Measurements from ENCODE around the gene PNPLA7.

PNPLA7 gene

DNA sequence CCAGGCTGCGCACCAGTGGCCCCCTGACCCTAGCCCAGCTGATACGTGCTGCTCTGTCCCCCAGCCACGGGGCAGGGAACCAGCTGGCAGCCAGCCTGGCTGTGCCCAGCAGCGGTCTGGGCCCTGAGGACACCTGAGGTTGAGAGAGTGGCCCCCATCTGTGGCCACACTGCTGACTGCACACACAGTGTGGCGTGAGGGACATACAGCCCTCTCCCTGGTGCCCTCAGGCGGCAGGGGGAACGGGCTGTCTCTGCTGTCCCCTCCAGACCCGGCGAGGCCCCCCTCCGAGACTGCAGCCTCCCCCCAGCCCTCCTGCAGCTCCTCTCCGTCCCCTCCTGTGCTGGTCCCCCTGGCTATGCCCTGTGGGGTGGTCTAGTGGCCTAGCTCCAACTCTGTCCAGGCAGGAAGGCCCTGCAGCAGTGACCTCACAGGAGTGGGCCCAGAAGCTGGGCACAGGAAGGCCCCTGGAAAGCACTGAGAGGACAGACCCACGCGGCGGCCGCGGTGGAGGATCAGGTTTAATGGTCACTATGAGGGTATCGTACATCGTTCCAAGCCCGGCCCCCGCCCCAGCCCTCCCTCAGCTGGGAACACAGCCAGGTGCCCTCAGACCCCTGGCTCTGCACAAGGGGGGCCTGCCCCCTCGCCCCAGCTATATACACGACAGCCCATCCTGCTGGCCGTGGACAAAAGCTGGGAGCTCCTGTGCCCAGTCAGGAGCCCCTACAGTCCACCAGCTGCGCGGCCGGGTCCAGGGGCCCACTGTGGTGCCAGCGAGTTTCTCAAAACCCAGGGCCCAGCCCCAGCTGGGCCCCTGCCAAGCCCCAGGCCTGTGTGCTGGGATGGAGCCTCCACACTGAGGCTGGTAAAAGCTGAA, 102.2 kb downstream of the PNPLA7 start:
- no peak for DNase-seq

DNA sequence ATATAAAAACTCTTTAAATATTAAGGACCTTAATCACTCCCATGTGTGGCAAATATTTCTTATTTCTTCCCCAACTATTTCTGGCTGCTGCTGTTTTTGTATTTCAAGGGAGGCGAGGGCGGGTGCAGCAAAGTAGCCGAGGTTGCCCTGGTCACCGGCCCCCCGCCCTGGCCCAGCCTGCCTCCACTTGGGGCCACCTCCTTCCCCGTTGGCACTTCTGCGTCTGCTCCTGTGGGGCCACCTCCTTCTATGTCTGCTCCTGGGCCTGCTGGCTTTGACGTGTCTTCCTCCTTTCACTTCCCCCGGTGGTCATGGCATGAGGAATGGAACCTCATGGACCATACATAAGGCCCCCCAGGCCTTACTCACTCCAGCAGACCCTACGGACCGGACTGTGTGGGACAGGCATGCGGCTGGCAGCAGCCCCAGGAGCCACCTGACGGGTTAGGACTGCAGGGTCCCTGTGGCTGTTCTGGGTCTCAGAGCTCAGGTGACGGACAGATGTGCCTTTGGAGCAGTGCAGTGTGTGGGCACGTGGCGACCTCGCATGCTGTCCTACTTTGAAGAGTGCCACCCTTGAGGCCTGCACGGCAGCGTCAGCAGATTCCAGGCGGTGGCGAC, 103.2 kb downstream of the PNPLA7 start:
- DNase-seq, result peak; percentile 54 to 64 (median 59)

DNA sequence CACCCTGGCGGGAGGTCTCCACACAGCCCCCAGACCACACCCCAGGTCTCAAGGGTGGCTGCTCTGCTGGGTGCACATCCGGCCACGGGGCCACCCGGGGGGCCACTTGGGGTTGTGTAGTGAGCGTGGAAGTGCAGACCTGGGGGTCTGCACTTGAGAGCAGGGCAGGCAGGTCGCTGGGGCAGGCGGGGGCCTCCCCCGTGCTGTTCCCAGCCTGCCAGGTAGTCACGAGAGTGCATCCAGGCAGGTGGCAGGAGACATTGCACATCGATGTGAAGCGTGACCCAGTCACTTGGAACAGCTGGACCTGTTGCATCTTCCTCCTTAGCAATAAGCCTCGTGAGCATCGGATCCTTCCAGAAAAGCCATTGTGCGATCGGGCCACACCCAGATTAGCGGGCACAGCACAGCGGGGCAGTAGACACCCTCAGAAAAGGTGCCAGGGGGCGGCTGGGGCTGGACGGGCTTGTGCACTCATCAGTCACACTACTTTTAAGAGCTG, 104.2 kb downstream of the PNPLA7 start:
- no peak for DNase-seq

DNA sequence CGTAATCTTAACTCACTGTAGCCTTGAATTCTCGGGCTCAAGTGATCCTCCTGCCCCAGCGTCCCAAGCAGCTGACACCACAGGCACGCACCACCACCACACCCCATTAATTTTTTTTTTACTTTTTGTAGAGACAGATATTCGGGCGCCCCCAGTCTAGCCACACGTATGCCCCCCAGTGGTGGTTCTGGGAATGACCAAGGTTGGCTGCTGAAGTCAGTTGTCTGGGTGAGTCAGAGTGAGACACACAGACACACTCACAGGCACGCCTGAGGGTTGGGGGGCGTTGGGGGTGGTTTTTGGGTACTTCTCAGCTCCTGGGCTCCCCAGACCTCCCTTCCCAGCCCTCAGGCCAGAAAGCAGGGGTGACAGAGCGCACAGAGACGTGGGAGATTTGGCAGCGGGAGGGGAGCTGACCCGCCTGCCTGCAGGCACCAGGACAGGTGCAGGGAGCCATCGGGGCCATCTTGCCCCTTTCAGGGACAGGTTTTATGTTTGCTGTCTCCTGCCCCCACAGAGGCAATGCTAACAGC, 104.9 kb downstream of the PNPLA7 start:
- DNase-seq, result peak; percentile 89 to 95 (median 92)

DNA sequence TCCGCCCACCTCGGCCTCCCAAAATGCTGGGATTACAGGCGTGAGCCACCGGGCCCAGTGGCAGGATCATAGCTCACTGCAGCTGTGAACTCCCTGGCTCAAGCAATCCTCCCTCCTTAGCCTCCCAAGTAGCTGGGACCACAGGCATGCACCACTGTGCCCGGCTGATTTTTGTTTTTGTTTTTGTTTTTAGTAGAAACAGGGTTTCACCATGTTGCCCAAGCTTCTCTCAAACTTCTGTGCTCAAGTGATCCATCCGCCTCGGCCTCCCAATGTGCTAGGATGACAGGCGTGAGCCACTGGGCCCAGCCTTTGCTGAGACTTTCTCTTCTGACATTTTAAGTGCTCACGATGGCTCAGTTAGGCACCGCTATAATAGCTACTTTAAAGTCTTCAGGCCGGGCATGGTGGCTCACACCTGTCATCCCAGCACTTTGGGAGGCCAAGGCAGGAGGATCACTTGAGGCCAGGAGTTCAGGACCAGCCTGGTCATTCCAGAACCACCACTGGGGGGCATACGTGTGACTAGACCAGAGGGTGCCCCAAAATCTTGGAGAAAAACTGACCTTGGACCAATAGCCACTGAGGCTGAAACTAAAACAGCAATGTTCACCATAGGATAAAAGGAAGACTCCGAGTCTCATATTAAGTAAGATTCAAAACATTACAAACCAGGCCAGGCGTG, 106.0 kb downstream of the PNPLA7 start:
- DNase-seq, result no peak

DNA sequence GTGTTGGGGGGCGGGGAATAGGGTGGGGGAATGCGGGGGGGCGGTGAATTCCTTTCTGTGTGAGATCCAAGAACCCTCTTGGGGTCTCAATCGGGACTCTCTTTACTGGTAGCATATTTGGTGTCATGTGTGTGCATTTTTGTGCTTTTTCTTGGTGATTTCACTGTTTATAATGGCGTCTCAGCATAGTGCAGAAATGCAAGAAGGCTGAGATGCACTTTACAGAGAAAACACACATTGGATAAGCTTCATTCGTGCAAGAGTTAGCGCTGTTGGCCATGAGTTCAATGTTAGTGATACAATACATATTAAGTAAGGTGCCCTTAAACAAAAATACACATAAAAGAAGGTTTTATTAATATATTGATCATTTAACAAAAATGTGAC, 108.3 kb downstream of the PNPLA7 start:
- DNase-seq, result no peak

DNA sequence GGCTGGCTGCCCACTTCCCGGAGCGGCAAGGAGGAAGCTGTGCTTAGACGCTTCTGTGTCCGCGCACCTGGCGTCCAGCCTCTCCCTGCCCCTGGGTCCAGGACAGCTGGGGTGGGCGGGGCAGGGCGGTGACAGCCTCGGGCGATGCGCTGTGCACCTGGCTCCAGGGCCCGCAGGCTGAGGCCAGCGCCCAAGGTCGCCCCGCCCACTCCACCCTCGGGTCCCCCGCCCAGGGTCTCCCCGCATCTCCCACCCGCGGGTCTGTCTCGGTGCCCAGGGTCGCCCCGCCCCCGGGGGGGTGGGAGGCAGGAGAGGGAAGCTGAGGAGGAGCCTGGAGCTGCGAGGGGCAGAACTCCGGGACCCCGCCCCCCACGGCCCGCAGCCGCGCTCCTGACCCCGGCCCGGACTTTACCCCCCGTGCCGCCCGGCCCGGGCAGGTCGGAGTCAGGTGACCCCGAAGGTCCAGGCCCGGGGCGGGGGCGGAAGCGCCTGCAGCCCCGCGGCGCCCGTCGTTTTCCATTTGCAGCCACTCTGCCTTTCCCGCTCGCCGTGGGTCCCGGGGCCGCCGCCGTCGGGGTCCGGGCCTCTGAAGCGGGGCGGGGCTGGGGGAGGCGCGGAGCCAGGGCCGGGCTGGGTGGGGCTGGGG, 108.8 kb downstream of the PNPLA7 start, which contains the start of gene ENTPD8:
ENTPD8 (minus strand) TSS at position 69 of the 646 bp plus-strand sequence. CDS start 3,072 bp downstream, outside the sequence.
- peak in 1 of 3 donors; percentile 42 for DNase-seq

DNA sequence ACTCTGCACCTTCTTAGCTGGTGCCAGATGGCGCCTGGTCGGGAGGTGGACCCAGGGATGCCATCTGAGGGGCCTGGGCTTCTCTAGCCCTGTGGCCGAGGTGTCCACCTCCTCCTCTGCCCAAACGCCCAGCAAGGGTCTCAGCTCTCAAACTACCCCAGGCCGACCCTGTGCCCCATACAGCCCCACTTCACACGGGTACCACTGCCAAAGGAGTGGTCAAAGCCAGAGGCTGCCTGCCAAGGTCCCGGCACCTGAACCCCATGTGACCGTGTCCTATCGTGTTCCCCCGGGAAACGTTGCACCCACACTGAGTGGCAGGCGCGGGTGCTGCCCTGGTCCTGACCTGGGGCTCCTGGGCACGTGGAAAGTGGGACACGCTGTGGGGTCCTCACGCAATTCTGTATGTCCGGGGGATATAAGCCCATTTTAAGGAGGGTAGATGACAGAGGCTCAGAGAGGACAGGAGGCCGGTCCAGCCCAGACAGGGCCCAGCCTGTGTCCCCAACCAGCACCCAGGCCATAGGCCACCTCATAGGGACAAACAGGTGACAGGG, 111.0 kb downstream of the PNPLA7 start:
- no peak for DNase-seq

DNA sequence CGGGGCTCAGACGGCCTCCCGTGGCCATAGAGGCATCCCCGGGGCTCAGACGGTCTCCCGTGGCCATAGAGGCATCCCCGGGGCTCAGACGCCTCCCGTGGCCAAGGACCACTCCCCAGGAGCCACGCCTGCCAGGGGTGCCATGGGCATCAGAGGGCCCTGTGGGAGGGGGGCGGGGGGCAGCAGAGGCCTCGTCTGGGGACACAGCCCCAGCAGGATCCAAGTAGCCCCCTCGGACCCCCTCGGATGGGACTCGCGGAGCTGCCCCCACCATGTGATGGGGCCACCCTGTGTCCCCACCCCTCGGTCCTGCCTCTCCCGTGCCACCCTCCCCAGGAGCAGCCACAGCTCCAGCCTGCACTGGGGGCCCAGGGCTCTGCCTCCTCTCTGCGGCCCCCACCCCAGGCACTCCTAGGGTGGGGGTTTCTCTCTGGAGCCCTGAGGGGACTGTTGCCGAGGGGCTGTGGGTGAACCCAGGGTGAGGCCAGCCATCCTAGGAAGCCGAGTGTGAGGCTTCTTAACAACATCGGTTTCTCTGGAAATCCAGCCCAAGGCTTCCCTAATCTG, 111.5 kb downstream of the PNPLA7 start:
- DNase-seq, result no peak

DNA sequence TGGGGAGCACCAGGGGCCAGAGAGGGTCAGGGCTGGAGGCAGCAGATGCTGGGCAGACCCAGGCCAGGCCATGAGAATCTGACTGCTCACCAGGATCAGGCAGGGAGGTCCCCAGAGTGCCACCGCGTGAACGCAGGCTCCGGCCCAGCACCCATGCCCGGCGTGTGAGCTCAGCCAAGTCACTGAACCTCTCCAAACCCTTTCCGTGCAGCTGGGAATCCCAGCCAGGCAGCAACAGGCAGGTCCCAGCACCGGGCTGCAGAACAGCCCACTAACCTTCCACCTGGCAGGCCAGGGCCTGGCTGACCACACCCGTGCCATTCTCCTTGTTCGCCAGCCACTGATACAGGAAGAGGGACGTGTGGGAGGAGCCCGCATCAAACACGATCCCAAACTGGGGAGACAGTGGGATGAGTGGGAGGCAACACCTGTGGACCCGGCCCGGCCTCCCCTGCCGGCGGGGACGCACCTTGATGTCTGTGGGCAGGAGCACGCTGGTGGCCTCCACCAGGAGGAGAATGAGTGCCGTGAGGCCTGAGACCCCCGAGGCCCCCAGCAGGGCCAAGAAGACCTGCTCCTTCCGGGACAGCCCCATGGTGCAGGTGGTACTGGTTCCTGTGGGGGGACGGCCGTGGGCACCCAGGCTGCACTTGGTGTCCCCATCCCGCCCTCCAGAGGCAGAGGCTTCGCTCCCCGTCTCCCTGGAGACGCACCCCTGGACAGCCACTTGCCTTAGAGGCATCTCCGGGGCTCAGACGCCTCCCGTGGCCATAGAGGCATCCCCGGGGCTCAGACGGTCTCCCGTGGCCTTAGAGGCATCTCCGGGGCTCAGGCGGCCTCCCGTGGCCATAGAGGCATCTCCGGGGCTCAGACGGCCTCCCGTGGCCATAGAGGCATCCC, 112.3 kb downstream of the PNPLA7 start:
- no peak for DNase-seq

DNA sequence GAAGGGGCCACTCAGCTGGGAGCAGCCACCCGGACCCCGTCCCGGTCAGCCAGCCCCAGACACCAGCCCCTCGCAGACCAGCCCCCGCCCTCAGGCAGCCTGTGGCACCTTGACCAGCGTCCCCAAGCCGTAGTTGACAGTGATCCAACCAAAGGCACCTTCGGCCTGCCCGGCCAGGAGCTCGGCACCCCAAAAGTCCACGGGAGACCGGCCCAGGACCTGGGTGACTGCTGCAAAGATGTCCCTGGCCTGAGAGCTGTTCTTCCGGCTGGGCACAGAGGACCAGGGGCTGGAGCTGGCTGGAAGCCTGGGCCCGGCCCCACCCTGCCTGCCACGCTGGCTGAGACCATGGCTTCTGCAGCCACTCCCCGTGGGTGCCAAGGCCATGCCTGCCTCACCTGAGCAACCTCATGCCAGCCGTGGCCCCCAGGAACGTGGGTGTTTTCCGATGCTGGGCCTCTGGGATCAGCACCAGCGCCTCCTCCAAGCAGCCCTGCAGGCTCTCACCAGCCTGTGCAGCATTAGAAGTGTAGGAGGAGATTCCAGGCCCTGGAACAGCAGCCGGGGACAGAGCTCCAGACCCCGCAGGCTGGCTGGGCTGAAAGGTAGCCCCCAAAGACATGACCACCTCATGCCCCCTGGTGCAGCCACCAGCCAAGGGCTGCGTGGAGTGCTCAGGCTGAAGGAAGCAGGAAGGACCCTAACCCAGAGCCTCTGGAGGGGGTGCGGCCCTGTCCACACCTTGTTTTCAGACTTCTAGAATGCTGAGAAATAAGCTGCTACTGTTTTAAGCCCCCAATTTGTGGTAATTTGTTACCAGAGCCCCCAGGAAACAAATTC, 113.2 kb downstream of the PNPLA7 start:
- DNase-seq, result no peak

DNA sequence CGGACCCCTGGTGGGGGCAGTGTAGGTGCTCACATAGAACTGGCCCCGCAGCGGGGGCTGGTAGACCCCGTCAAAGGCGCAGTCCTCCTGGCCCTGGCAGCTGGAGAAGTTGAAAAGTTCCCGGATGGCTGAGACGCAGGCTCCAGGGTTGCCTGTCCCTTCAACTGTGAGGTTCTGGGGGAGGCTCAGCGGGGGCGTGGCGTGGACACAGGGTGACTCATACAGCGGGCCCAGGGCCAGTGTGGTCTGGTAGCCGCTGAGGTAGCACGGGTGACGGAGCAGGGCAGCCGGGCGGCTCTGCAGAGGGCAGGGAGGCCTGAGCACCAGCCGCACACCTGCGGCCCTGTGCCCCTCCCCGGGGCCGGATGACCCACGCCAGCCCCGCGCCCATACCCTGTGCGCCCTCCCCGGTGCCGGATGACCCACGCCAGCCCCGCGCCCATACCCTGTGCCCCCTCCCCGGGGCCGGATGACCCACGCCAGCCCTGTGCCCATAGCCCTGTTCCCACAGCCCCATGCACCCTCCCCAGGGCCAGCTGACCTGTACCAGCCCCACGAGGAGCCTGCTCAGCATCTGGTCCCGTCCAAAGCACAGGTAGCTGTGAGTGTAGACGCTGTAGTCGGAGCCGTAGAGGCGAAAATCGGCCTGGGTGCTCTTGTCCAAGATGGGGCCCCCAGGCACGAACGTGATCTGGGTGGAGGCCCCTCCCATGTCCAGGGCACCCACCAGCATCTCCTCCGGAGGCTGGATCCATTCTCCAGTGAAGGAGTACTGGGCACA, 114.0 kb downstream of the PNPLA7 start:
- DNase-seq, result peak; percentile 72 to 86 (median 80)

DNA sequence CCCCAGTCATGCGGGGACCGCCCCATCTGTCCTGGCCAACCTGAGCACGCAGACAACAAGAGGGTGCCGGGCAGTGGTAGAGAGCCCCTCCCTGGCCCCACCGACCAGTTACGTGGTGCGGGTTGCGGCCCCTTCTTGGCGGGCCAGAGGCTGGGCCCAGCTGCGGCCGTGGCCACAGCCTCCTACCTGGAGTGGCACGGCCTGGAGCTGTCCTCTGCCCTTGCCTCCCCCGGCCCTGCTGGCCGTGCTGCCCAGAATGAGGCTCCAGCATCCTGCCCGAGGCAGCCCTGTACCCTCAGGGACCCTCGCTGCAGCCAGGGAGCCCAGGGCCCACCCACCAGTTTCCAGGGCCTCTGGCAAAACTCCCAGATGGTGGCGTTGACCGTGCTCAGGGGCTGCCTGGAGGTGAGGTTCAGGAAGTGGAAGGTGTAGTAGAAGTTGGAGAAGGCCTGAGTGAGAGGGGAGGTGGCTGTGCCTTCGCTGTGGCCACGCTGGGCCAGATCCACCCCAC, 114.8 kb downstream of the PNPLA7 start:
- DNase-seq, result no peak

DNA sequence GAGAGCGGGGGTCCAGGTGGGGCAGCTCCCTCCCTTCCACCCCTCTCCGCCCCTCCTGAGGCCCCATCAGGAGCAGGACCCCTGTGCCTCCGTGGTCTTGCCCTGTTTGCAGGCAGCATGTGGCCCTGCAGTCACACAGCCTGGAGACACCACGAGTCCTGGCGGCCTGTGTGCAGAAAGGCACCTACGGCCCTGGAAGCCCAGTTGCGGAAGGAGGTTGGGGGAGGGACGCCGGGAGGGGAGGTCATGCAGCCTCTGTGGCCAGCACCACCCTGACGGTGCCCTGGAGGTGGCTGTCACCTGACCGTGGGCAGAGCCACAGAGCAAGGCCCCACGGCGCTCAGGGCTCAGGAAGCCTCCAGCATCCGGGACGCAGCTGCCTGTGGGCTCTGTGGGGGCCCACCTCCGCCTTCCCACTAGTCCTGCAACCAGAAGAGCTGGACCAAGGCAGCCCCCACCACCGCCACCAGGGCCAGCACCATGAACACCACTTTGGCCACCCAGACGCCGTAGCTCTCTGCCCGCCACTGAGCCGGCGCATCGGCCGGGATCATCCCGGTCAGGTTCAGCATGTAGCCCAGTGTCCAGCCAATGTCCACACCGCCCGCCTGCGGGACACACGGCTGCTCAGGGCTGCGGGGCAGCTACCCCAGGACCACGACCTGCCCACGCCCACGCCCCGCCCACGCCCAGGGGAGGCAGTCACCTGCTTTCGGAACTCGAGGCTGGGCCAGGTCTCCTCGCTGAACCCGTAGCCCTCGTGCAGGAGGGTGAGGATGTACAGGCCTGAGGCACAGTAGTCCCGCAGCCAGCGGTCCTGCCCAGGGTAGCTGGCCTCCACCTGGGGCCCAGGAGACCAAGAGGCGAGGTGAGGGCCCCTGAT, 115.5 kb downstream of the PNPLA7 start:
- no peak for DNase-seq

DNA sequence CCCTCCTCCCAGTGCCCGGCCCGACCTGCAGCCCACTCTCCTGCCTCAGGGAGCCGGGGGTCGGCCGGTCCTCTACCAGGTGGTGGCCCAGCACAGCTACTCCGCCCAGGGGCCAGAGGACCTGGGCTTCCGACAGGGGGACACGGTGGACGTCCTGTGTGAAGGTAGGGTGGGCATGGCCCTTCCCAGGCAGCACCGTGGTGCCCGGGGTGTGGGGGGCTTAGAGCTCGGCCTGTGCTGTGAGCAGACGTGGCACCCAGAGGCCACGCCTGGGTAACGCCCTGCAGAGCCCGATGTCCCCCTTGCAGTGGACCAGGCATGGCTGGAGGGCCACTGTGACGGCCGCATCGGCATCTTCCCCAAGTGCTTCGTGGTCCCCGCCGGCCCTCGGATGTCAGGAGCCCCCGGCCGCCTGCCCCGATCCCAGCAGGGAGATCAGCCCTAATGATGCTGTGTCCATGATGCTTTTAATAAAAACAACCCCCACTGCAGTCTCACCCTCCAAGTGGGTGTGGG, 116.2 kb downstream of the PNPLA7 start:
- no peak for DNase-seq

DNA sequence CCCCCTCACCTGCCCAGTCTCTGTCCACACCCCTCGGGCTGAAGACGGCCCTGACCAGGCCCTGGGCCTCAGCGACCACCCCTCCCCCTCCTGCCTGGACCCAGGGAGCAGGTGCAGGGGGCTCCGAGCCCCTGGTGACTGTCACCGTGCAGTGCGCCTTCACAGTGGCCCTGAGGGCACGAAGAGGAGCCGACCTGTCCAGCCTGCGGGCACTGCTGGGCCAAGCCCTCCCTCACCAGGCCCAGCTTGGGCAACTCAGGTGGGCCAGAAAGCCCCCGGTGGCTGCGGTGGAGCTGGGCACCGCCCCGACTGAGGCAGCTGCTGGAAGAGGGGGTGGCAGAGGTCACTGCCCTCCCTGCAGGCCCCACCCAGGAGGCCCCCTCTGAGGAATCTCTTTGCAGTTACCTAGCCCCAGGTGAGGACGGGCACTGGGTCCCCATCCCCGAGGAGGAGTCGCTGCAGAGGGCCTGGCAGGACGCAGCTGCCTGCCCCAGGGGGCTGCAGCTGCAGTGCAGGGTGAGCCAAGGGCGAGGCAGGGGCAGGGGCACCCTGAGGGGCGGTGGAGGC, 116.8 kb downstream of the PNPLA7 start:
- DNase-seq, result no peak

DNA sequence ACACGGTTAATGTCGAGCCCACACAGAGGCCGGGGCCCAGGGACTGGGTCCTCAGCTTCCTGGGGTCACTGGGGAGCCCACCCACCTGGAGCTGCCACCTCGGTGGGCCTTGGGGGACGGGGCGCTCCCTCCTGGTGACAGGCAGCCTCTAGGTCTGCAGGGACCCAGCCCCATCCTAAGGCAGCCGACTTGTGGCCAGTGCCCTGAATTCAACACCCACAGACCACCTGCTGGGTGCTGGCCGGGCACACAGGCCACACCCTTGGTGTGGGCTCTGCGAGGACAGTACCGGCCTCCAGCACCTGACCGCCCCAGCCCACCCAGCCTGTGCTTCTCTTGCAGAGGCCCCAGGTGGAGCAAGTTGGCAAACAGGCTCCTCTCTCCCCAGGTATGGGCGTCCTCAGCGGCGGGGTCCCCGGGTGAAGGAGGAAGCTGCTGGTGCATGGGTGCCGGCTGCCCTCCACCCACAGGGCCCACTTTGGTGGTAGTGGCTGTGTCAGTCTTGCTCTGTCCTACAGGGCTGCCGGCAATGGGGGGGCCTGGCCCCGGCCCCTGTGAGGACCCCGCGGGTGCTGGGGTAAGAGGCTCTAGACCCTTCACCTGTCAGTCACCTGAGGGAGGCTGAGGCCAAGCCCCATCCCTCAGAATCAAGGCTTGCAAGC, 117.4 kb downstream of the PNPLA7 start:
- DNase-seq, result no peak
